ENCODE measurements around the gene WWP2.

DNA sequence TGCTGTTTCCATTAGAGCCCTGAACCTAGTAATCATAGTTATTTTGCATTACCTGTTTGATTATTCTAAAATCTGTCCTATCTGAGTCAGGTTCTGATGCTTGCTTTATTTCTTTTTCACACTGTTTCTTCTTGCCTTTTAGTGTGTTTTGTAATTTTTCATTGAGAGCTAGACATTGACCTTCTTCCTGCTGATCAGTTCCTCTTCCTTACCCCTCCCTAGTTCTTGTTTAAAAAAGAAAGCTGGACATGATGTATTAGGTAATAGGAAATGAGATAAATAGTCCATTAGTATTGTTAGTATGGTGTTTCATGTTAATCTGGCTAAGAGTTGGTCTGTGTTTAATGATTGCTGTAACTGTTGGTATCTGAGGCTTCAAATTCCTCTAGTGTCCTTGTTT lies 13.4 kb downstream of the WWP2 start:
- TF ChIP-seq, protein P1, sequence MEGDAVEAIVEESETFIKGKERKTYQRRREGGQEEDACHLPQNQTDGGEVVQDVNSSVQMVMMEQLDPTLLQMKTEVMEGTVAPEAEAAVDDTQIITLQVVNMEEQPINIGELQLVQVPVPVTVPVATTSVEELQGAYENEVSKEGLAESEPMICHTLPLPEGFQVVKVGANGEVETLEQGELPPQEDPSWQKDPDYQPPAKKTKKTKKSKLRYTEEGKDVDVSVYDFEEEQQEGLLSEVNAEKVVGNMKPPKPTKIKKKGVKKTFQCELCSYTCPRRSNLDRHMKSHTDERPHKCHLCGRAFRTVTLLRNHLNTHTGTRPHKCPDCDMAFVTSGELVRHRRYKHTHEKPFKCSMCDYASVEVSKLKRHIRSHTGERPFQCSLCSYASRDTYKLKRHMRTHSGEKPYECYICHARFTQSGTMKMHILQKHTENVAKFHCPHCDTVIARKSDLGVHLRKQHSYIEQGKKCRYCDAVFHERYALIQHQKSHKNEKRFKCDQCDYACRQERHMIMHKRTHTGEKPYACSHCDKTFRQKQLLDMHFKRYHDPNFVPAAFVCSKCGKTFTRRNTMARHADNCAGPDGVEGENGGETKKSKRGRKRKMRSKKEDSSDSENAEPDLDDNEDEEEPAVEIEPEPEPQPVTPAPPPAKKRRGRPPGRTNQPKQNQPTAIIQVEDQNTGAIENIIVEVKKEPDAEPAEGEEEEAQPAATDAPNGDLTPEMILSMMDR (IDR thresholded peaks at IDR 0.05): no peak
- TF ChIP-seq POLR2A (IDR thresholded peaks at IDR 0.05): no peak

Data from body of pancreas (tissue), 4 donors.